NK-92 treated with Interleukin-12 subunit alpha and Interleukin-12 subunit beta, amount 100 ng/mL, for 24 hours (cell line): ENCODE data around the gene MPDZ.

ENCODE experiments used
- DNase-seq: peaks from one replicate; lab custom pipeline; 2025; lab: John Stamatoyannopoulos, UW

Gene MPDZ

GRCh38 chr9:13078164-13078563, 201.3 kb downstream of the MPDZ start:
- no peak for DNase-seq

GRCh38 chr9:13076616-13077015, 202.9 kb downstream of the MPDZ start:
- no peak for DNase-seq

GRCh38 chr9:13071921-13072320, 207.6 kb downstream of the MPDZ start:
- no peak for DNase-seq

- DNase-seq: no peak
Observed at GRCh38 chr9:13070612-13071595, 208.6 kb downstream of the MPDZ start.

GRCh38 chr9:13069498-13069897, 210.0 kb downstream of the MPDZ start:
- no peak for DNase-seq

- no peak for DNase-seq
Observed at GRCh38 chr9:13064676-13065075, 214.8 kb downstream of the MPDZ start.

- DNase-seq: no peak
Observed at GRCh38 chr9:13063880-13064459, 215.5 kb downstream of the MPDZ start.

GRCh38 chr9:13061390-13061789, 218.1 kb downstream of the MPDZ start:
- no peak for DNase-seq
